ENCODE results near the gene TOP1. TPM values are rescaled to one million over a fixed set of nuclear protein-coding genes. Genes with fewer than 3 reads are reported as not detected.
A peak's percentile ranks its signal among the peaks of the same experiment; 100 is the strongest.

Gene TOP1
- total RNA-seq, 6 experiments from 2014 or later: 17.3 to 29.7 (median 25.5) TPM

- TF ChIP-seq, protein P1, sequence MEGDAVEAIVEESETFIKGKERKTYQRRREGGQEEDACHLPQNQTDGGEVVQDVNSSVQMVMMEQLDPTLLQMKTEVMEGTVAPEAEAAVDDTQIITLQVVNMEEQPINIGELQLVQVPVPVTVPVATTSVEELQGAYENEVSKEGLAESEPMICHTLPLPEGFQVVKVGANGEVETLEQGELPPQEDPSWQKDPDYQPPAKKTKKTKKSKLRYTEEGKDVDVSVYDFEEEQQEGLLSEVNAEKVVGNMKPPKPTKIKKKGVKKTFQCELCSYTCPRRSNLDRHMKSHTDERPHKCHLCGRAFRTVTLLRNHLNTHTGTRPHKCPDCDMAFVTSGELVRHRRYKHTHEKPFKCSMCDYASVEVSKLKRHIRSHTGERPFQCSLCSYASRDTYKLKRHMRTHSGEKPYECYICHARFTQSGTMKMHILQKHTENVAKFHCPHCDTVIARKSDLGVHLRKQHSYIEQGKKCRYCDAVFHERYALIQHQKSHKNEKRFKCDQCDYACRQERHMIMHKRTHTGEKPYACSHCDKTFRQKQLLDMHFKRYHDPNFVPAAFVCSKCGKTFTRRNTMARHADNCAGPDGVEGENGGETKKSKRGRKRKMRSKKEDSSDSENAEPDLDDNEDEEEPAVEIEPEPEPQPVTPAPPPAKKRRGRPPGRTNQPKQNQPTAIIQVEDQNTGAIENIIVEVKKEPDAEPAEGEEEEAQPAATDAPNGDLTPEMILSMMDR (IDR thresholded peaks at IDR 0.05): no peak
- WGBS (ENCODE audit: insufficient coverage, low coverage, low lambda C conversion rate, missing lambda C conversion rate): 84% methylated on average over 2 of the region's 2 CpGs
These were observed 73.0 kb downstream of the TOP1 start for GRCh38 chr20:41101660-41102059.

DNA sequence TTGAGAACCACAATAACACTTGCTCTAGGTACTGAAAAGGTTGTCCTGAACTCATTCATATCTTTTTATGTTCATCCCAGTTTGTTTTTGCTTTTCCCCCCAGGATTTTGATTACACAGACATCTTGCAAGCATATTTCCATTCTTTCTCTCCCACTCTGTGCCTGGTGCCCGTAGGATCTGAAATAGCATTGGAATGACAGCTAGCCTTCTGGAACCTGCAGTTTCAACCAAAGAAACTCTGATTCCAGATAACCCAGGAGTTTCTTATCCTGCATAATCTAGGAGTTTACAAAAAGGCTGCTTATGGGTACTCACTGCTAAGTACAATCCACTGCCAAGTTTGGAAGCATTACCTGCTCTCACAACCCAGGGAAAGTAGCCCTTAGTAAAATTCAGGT is 79.9 kb downstream of the TOP1 start:
- intact Hi-C loops (cut with DNase I): no loop called here
- no peaks in the 10 kb centered on the region for H3K4me1 ChIP-seq
- peaks cover 0 to 38% (median 8%) of the 10 kb centered on the region in 4 donors for H3K36me3 ChIP-seq
- ATAC-seq: no peak
- no peaks in the 10 kb centered on the region for H3K27me3 ChIP-seq
- H3K4me3 ChIP-seq: no peak overlapping the region
- no peak for DNase-seq
- no CpG with 5 or more reads among the region's 1 CpG for WGBS (ENCODE audit: insufficient coverage, low coverage, low lambda C conversion rate, missing lambda C conversion rate)
- H3K27ac ChIP-seq: no peak overlapping the region
- TF ChIP-seq POLR2A (IDR thresholded peaks at IDR 0.05): no peak
- TF ChIP-seq, protein P1 (IDR thresholded peaks at IDR 0.05): no peak
- no peaks in the 10 kb centered on the region for H3K9me3 ChIP-seq

More at GRCh38 chr20:41101660-41102059, 73.0 kb downstream of the TOP1 start:
- Histone ChIP-seq H3K27me3 (no peaks in the 10 kb centered on the region), H3K4me3 (no peak overlapping the region), H3K9me3 (no peaks in the 10 kb centered on the region), H3K4me1 (peaks cover 0 to 17% (median 8%) of the 10 kb centered on the region in 4 donors), H3K27ac (no peak overlapping the region), H3K36me3 (peaks cover 0 to 73% (median 16%) of the 10 kb centered on the region in 4 donors)
- ATAC-seq (no peak), DNase-seq (no peak)
- intact Hi-C loops (cut with DNase I): no loop called here

- H3K9me3 ChIP-seq: no peaks in the 10 kb centered on the region
- WGBS (ENCODE audit: insufficient coverage, low coverage, low lambda C conversion rate, missing lambda C conversion rate): 96% methylated on average over 7 of the region's 11 CpGs
- TF ChIP-seq, protein P1 (IDR thresholded peaks at IDR 0.05): no peak
- TF ChIP-seq POLR2A (IDR thresholded peaks at IDR 0.05): no peak
- H3K27ac ChIP-seq: no peak overlapping the region
- no peaks in the 10 kb centered on the region for H3K27me3 ChIP-seq
- peaks cover 0 to 37% (median 15%) of the 10 kb centered on the region in 4 donors for H3K36me3 ChIP-seq
- ATAC-seq: no peak
- no peak for DNase-seq
- intact Hi-C loops (cut with DNase I): no loop called here
- H3K4me1 ChIP-seq: no peaks in the 10 kb centered on the region
- H3K4me3 ChIP-seq: no peak overlapping the region
These were observed 81.4 kb downstream of the TOP1 start for GRCh38 chr20:41110012-41110411.

DNA sequence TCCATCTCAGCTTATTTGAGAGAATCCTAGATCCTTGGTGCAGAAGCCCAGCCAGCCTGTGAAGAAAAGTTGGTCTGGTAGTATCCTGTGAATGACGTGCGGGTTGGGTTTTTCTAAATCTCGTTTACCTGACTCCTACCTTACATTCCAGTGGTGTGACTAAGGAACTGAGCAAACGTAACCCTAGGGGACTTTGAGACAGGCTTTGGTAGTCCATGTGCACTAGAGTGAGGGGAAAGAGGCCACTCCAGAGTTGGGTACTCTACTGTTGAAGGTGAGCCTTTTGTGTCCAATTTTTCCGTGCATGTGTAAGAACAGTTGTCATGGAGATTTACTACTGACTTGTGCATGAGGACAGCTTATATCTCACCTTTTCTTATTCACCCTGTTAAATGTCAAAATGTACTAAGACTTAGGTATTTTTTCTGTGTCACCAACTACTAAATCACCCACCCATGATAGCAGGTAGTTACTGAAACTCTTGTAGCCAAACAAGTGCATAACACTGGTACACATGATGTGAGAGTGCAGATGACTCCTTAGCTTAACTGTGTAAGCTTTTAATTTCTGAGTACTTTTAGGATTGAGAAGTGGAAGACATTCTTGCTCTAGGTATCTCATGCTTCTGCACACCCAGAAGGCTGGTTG is 82.4 kb downstream of the TOP1 start:
- ATAC-seq (peak in 2 of 4 donors; percentile 19 to 72), DNase-seq (no peak)
- no peak overlapping the region for H3K27ac ChIP-seq
- H3K4me1 ChIP-seq: no peaks in the 10 kb centered on the region
- H3K27me3 ChIP-seq: no peaks in the 10 kb centered on the region
- no peak for TF ChIP-seq POLR2A (IDR thresholded peaks at IDR 0.05)
- TF ChIP-seq, protein P1 (IDR thresholded peaks at IDR 0.05): no peak
- H3K4me3 ChIP-seq: no peak overlapping the region
- 70% methylated on average over 3 of the region's 5 CpGs for WGBS (ENCODE audit: insufficient coverage, low coverage, low lambda C conversion rate, missing lambda C conversion rate)
- intact Hi-C loops (cut with DNase I): no loop called here
- H3K9me3 ChIP-seq: no peaks in the 10 kb centered on the region
- peaks cover 0 to 41% (median 23%) of the 10 kb centered on the region in 4 donors for H3K36me3 ChIP-seq

All from right lobe of liver (tissue), 6 donors.